ENCODE results near the gene RCC1. TPM values are rescaled to one million over a fixed set of nuclear protein-coding genes. Genes with fewer than 3 reads are reported as not detected.
"Not testable (repeated sequence)": the region's sequence is repeated elsewhere in the genome, so short reads cannot be mapped to it uniquely, and the experiment has no call there.

RCC1 gene
- total RNA-seq, 1 donor from 2014 or later = 46.3 TPM

- H3K4me3 ChIP-seq (ENCODE audit: low read depth, low read length) = no peak overlapping the region
- DNase-seq (ENCODE audit: low read depth) = no peak
- no peak for TF ChIP-seq CTCF (conservative IDR thresholded peaks at IDR 0.05; ENCODE audit: low read depth, low read length)
Observed at GRCh38 chr1:28510970-28511440, 5.2 kb downstream of the RCC1 start.

GRCh38 chr1:28512058-28512611 is 6.3 kb downstream of the RCC1 start:
- no peak for TF ChIP-seq CTCF (conservative IDR thresholded peaks at IDR 0.05; ENCODE audit: low read depth, low read length)
- DNase-seq (ENCODE audit: low read depth) = no peak

GRCh38 chr1:28514445-28514933 is 8.6 kb downstream of the RCC1 start:
- not testable (repeated sequence) for H3K4me3 ChIP-seq (ENCODE audit: low read depth, low read length); DNase-seq (ENCODE audit: low read depth)

More at GRCh38 chr1:28512058-28512611, 6.3 kb downstream of the RCC1 start:
- no peak overlapping the region for H3K4me3 ChIP-seq (ENCODE audit: low read depth, low read length)

- H3K4me3 ChIP-seq (ENCODE audit: low read depth, low read length) = no peak overlapping the region
- no peak for TF ChIP-seq CTCF (conservative IDR thresholded peaks at IDR 0.05; ENCODE audit: low read depth, low read length)
- DNase-seq (ENCODE audit: low read depth) = no peak
Observed at GRCh38 chr1:28516518-28516956, 10.7 kb downstream of the RCC1 start.

GRCh38 chr1:28517649-28517999 is 11.8 kb downstream of the RCC1 start:
- no peak for TF ChIP-seq CTCF (conservative IDR thresholded peaks at IDR 0.05; ENCODE audit: low read depth, low read length)
- peak overlapping the region; percentile 79 for H3K4me3 ChIP-seq (ENCODE audit: low read depth, low read length)
- no peak for DNase-seq (ENCODE audit: low read depth)

GRCh38 chr1:28518000-28518744 is 12.3 kb downstream of the RCC1 start:
- no peak for DNase-seq (ENCODE audit: low read depth)
- H3K4me3 ChIP-seq (ENCODE audit: low read depth, low read length) = peak overlapping the region; percentile 79
- TF ChIP-seq CTCF (conservative IDR thresholded peaks at IDR 0.05; ENCODE audit: low read depth, low read length) = peak; percentile 94

GRCh38 chr1:28518745-28519341 is 13.0 kb downstream of the RCC1 start:
- H3K4me3 ChIP-seq (ENCODE audit: low read depth, low read length) = peak overlapping the region; percentile 79
- TF ChIP-seq CTCF (conservative IDR thresholded peaks at IDR 0.05; ENCODE audit: low read depth, low read length) = no peak
- no peak for DNase-seq (ENCODE audit: low read depth)
